ENCODE data around the gene STX11.

GRCh38 chr6:144197919-144198318 is 47.6 kb downstream of the STX11 start:
- TF ChIP-seq CTCF (IDR thresholded peaks at IDR 0.05) (no peak), ESRRA (IDR thresholded peaks at IDR 0.05; ENCODE audit: borderline replicate concordance, low read length) (no peak), MYC (IDR thresholded peaks at IDR 0.05; ENCODE audit: borderline replicate concordance, low read length) (no peak), KDM5A (IDR thresholded peaks at IDR 0.05) (no peak), HMGXB4 (CRISPR knock-in tag; IDR thresholded peaks at IDR 0.05; ENCODE audit: borderline replicate concordance) (no peak), POLR2A (IDR thresholded peaks at IDR 0.05; ENCODE audit: low read length) (no peak)
- TF ChIP-seq, protein P1, sequence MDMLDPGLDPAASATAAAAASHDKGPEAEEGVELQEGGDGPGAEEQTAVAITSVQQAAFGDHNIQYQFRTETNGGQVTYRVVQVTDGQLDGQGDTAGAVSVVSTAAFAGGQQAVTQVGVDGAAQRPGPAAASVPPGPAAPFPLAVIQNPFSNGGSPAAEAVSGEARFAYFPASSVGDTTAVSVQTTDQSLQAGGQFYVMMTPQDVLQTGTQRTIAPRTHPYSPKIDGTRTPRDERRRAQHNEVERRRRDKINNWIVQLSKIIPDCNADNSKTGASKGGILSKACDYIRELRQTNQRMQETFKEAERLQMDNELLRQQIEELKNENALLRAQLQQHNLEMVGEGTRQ (IDR thresholded peaks at IDR 0.05), result no peak

Data from A549 (cell line).